WERI-Rb-1 (cell line): ENCODE data around the gene SHB.
"Not testable (repeated sequence)": the region's sequence is repeated elsewhere in the genome, so short reads cannot be mapped to it uniquely, and the experiment has no call there.

Experiments
- DNase-seq: peaks from one replicate; pipeline ENCODE4 v3.0.0-alpha.2; 2020
- H3K27ac ChIP-seq: fragments of 250-450 bp; sonication (Bioruptor Pico); 2 replicates; pipeline ENCODE4 v1.5.1; 2020; ENCODE audit warnings: mild to moderate bottlenecking, moderate library complexity
- H3K27me3 ChIP-seq: fragments of 250-450 bp; sonication (Bioruptor Pico); 2 replicates; pipeline ENCODE4 v1.5.1; 2021; ENCODE audit warnings: mild to moderate bottlenecking, low read depth, moderate library complexity; ENCODE audit not compliant: insufficient read depth, severe bottlenecking
- H3K36me3 ChIP-seq: fragments of 250-450 bp; sonication (Bioruptor Pico); 2 replicates; pipeline ENCODE4 v1.5.1; 2020; ENCODE audit warnings: mild to moderate bottlenecking, moderate library complexity
- H3K4me3 ChIP-seq: 2 replicates; pipeline ENCODE4 v1.5.1; 2011; ENCODE audit warnings: low read depth, mild to moderate bottlenecking, control low read depth, low read length
- H3K9me3 ChIP-seq: fragments of 250-450 bp; sonication (Bioruptor Pico); 2 replicates; pipeline ENCODE4 v1.5.1; 2021; ENCODE audit warnings: mild to moderate bottlenecking, moderate library complexity; ENCODE audit not compliant: severe bottlenecking
- CTCF ChIP-seq: IDR thresholded peaks from 2 replicates; pipeline ENCODE4 v1.5.1; 2011; ENCODE audit warnings: low read depth, mild to moderate bottlenecking, control low read depth, inconsistent platforms, low read length

The SHB gene

GRCh38 chr9:37902796-37903646, 166.0 kb downstream of the SHB start:
- no peaks in the 10 kb centered on the region for H3K9me3 ChIP-seq
- H3K4me3 ChIP-seq: peak overlapping the region; percentile 76
- no peak for DNase-seq
- peaks cover 13% of the 10 kb centered on the region for H3K36me3 ChIP-seq
- peak overlapping the region; percentile 75 for H3K27ac ChIP-seq
- H3K27me3 ChIP-seq: no peaks in the 10 kb centered on the region
- no peak for TF ChIP-seq CTCF

- no peak for TF ChIP-seq CTCF
- no peaks in the 10 kb centered on the region for H3K27me3 ChIP-seq
- H3K9me3 ChIP-seq: no peaks in the 10 kb centered on the region
- no peak overlapping the region for H3K4me3 ChIP-seq
- DNase-seq: no peak
- no peak overlapping the region for H3K27ac ChIP-seq
- peaks cover 18% of the 10 kb centered on the region for H3K36me3 ChIP-seq
These were observed 166.9 kb downstream of the SHB start for GRCh38 chr9:37902131-37902530.

GRCh38 chr9:37899041-37899440, 170.0 kb downstream of the SHB start:
- DNase-seq: no peak
- Histone ChIP-seq H3K27ac (no peak overlapping the region), H3K9me3 (no peaks in the 10 kb centered on the region), H3K36me3 (peaks cover 39% of the 10 kb centered on the region), H3K4me3 (no peak overlapping the region), H3K27me3 (no peaks in the 10 kb centered on the region)
- TF ChIP-seq CTCF: no peak

DNA sequence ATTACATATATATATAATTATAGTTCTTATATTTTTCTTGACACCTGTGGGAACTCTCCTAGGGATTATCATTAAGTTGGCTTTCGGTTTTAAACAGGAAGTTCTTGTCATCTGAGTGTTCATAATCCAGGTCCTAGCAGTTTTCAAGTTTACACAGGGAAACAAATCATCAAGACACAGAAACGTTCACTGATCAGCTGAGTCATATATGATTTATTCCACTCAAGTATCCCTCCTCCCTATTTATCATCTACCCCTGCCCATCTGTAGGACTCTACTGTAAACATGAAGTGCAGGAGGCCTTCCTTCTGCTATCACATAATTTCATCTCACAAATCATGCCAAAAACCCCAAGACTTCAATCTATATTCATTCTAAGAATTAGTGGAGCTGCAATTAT, 171.4 kb downstream of the SHB start:
- no peak for TF ChIP-seq CTCF
- Histone ChIP-seq H3K36me3 (peaks cover 49% of the 10 kb centered on the region), H3K27ac (no peak overlapping the region), H3K4me3 (no peak overlapping the region), H3K9me3 (no peaks in the 10 kb centered on the region), H3K27me3 (no peaks in the 10 kb centered on the region)
- DNase-seq: no peak

DNA sequence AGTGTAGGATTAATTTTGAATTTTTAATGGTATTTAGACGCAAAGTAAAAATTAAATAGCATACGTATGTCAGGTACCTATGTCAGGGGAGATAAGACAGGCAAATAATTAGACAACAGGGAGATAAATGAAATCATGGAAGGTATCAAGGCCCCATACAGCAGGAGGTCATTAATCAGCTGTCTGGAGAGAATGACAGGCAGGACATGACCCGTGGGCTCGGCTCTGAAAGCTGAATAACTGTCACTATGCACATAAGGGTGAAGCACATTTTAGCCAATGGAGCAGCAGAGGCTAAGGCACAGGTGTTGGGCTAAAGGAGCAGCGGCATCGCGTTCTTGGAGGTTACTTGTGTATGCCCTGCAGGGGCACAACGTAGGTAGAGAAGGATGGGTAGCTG, 177.0 kb downstream of the SHB start:
- Histone ChIP-seq H3K4me3 (no peak overlapping the region), H3K9me3 (no peaks in the 10 kb centered on the region), H3K27me3 (no peaks in the 10 kb centered on the region), H3K27ac (no peak overlapping the region), H3K36me3 (peaks cover 50% of the 10 kb centered on the region)
- DNase-seq: no peak
- no peak for TF ChIP-seq CTCF

GRCh38 chr9:37891042-37891441, 178.0 kb downstream of the SHB start:
- not testable (repeated sequence) for H3K4me3 ChIP-seq, H3K9me3 ChIP-seq, DNase-seq, H3K27ac ChIP-seq, H3K27me3 ChIP-seq
- H3K36me3 ChIP-seq: peaks cover 43% of the 10 kb centered on the region
